ENCODE measurements around the gene TRIM2. TPM values are rescaled to one million over a fixed set of nuclear protein-coding genes. Genes with fewer than 3 reads are reported as not detected.

TRIM2 gene
- total RNA-seq, 2 donors from 2014 or later = 54.5 to 70.4 TPM

GRCh38 chr4:153229545-153229944, 25.3 kb downstream of the TRIM2 start:
- DNase-seq (ENCODE audit: low spot score) = no peak
- H3K4me1 ChIP-seq (replicated peaks) = no peaks in the 10 kb centered on the region
- TF ChIP-seq POLR2A (IDR thresholded peaks at IDR 0.05) = no peak
- TF ChIP-seq CTCF (IDR thresholded peaks at IDR 0.05) = no peak
- TF ChIP-seq POLR2AphosphoS5 (IDR thresholded peaks at IDR 0.05) = no peak
- H3K36me3 ChIP-seq = no peaks in the 10 kb centered on the region
- intact Hi-C loops (cut with DNase I) = loop anchor here (10.0 kb wide), 1 partner anchor 235 kb away; the partner anchor contains the start of gene TMEM131L
- H3K9me3 ChIP-seq = no peaks in the 10 kb centered on the region
- WGBS = 74% methylated on average over 5 of the region's 5 CpGs
- H3K27ac ChIP-seq = no peak overlapping the region
- H3K27me3 ChIP-seq (replicated peaks; ENCODE audit: insufficient read depth) = no peaks in the 10 kb centered on the region
- H3K4me3 ChIP-seq = no peak overlapping the region

DNA sequence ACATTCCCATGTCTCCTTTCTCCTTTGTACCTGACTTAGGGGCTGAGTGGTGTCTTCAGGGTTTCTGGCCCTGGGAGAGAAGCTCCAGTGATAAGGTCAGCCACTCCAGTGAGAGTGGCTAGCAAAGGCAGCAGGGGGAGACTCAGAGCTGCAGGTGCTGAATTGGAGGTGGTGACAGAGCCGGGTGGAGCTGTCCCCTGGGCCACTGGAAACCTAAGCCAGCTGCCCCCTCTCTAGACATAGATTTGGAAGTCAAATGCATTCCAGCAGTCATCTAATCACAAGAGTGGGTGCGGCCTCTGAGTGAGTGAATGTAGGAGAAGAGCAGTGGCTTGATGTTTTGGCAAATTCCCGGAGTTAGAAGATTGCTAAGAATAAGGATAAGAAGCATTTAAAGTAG, 28.5 kb downstream of the TRIM2 start:
- intact Hi-C loops (cut with DNase I) = no loop called here
- DNase-seq (ENCODE audit: low spot score) = no peak
- Histone ChIP-seq H3K27me3 (replicated peaks; ENCODE audit: insufficient read depth) (no peaks in the 10 kb centered on the region), H3K9me3 (no peaks in the 10 kb centered on the region), H3K4me3 (no peak overlapping the region), H3K36me3 (no peaks in the 10 kb centered on the region), H3K4me1 (replicated peaks) (no peaks in the 10 kb centered on the region), H3K27ac (no peak overlapping the region)
- WGBS = 78% methylated on average over 3 of the region's 3 CpGs
- TF ChIP-seq POLR2AphosphoS5 (IDR thresholded peaks at IDR 0.05) (no peak), CTCF (IDR thresholded peaks at IDR 0.05) (peak in 1 of 4 experiments; percentile 7)

- DNase-seq (ENCODE audit: low spot score) = peak; percentile 57
- Histone ChIP-seq H3K9me3 (no peaks in the 10 kb centered on the region), H3K36me3 (no peaks in the 10 kb centered on the region), H3K27me3 (replicated peaks; ENCODE audit: insufficient read depth) (no peaks in the 10 kb centered on the region), H3K4me3 (no peak overlapping the region), H3K27ac (no peak overlapping the region), H3K4me1 (replicated peaks) (no peaks in the 10 kb centered on the region)
- TF ChIP-seq CTCF (IDR thresholded peaks at IDR 0.05) (no peak), POLR2AphosphoS5 (IDR thresholded peaks at IDR 0.05) (peak; percentile 85), POLR2A (IDR thresholded peaks at IDR 0.05) (no peak)
- 35% methylated on average over 5 of the region's 5 CpGs for WGBS
- intact Hi-C loops (cut with DNase I) = no loop called here
Measured at GRCh38 chr4:153233761-153234371, 29.6 kb downstream of the TRIM2 start.

- no peaks in the 10 kb centered on the region for H3K36me3 ChIP-seq
- no peak overlapping the region for H3K27ac ChIP-seq
- TF ChIP-seq CTCF (IDR thresholded peaks at IDR 0.05) = no peak
- TF ChIP-seq POLR2A (IDR thresholded peaks at IDR 0.05) = no peak
- no peak for TF ChIP-seq POLR2AphosphoS5 (IDR thresholded peaks at IDR 0.05)
- H3K9me3 ChIP-seq = no peaks in the 10 kb centered on the region
- 84% methylated on average over 2 of the region's 2 CpGs for WGBS
- H3K4me3 ChIP-seq = no peak overlapping the region
- H3K27me3 ChIP-seq (replicated peaks; ENCODE audit: insufficient read depth) = no peaks in the 10 kb centered on the region
- DNase-seq (ENCODE audit: low spot score) = no peak
- intact Hi-C loops (cut with DNase I) = no loop called here
- H3K4me1 ChIP-seq (replicated peaks) = no peaks in the 10 kb centered on the region
Measured at GRCh38 chr4:153234885-153235284, 30.6 kb downstream of the TRIM2 start.

Measured in prostate gland (tissue), 2 donors.